Ovary (tissue), 3 donors: ENCODE results near the gene ZNF814.

Experiments
- CTCF ChIP-seq, 3 donors: fragments of 450-650 bp in 2 of 3; fragments of 200-600 bp in 1 of 3; IDR thresholded peaks; one replicate each; pipeline versions ENCODE4 v1.5.1 to v1.8.0; 2016 to 2022; ENCODE audit warnings: antibody characterized with exemption in 3 of 3, mild to moderate bottlenecking in 1 of 3
- EP300 ChIP-seq: sonication (generic); formaldehyde crosslinking; IDR thresholded peaks from one replicate; pipeline ENCODE4 v1.6.1; 2017; ENCODE audit warnings: antibody characterized with exemption
- POLR2A ChIP-seq: fragments of 450-650 bp; IDR thresholded peaks from one replicate; pipeline ENCODE4 v1.6.1; 2017; ENCODE audit warnings: antibody characterized with exemption, mild to moderate bottlenecking, moderate library complexity
- donor health status: DM: no; HTN: no; CAD: no.

GRCh38 chr19:57807541-57807940, 81.3 kb downstream of the ZNF814 start:
- TF ChIP-seq CTCF (IDR thresholded peaks at IDR 0.05): no peak
- TF ChIP-seq EP300: no peak
- TF ChIP-seq POLR2A: no peak
